Spleen (tissue), 11 donors: Measurements from ENCODE around the gene GIGYF1. TPM values are rescaled to one million over a fixed set of nuclear protein-coding genes. Genes with fewer than 3 reads are reported as not detected.
A peak's percentile ranks its signal among the peaks of the same experiment; 100 is the strongest.

ENCODE experiments used
- DNase-seq: peaks from one replicate; pipeline ENCODE4 v3.0.0-alpha.2; 2020
- H3K27ac ChIP-seq, 8 donors: fragments of 200-600 bp; sonication (generic) in 7 of 8; 1 replicate in 4 of 8; 2 replicates in 4 of 8; pipeline versions ENCODE4 v1.5.0 to v1.8.0; 2016 to 2021; ENCODE audit warnings: inconsistent platforms in 4 of 8, mild to moderate bottlenecking in 4 of 8, moderate library complexity in 1 of 8
- H3K27me3 ChIP-seq, 7 donors: fragments of 200-600 bp; sonication (generic) in 6 of 7; replicated peaks in 1 of 7; 1 replicate in 4 of 7; 2 replicates in 3 of 7; pipeline versions ENCODE4 v1.5.0 to v1.8.0; 2016 to 2021; ENCODE audit warnings: inconsistent platforms in 3 of 7, mild to moderate bottlenecking in 1 of 7
- H3K36me3 ChIP-seq, 6 donors: fragments of 200-600 bp; sonication (generic) in 5 of 6; 1 replicate in 4 of 6; 2 replicates in 2 of 6; pipeline versions ENCODE4 v1.5.0 to v1.8.0; 2016 to 2021; ENCODE audit warnings: inconsistent platforms in 2 of 6
- H3K4me1 ChIP-seq, 6 donors: fragments of 200-600 bp; sonication (generic) in 5 of 6; 1 replicate in 3 of 6; 2 replicates in 3 of 6; pipeline versions ENCODE4 v1.5.0 to v1.8.0; 2016 to 2021; ENCODE audit warnings: inconsistent platforms in 3 of 6
- H3K4me3 ChIP-seq, 8 donors: fragments of 200-600 bp; sonication (generic) in 7 of 8; 1 replicate in 4 of 8; 2 replicates in 4 of 8; pipeline versions ENCODE4 v1.5.0 to v1.8.0; 2016 to 2021; ENCODE audit warnings: inconsistent platforms in 4 of 8, mild to moderate bottlenecking in 4 of 8, moderate library complexity in 2 of 8
- H3K9me3 ChIP-seq, 8 donors: fragments of 200-600 bp; sonication (generic) in 7 of 8; 1 replicate in 4 of 8; 2 replicates in 4 of 8; pipeline versions ENCODE4 v1.5.0 to v1.8.0; 2016 to 2021; ENCODE audit warnings: inconsistent platforms in 4 of 8
- POLR2A ChIP-seq, 3 donors: fragments of 450-650 bp; IDR thresholded peaks; one replicate each; pipeline ENCODE4 v1.5.1; 2017; ENCODE audit warnings: antibody characterized with exemption in 3 of 3, mild to moderate bottlenecking in 1 of 3
- POLR2AphosphoS5 ChIP-seq, 3 donors: sonication (generic); formaldehyde crosslinking; IDR thresholded peaks; one replicate each; pipeline ENCODE4 v1.5.1; 2017; ENCODE audit warnings: antibody characterized with exemption in 3 of 3
- WGBS, 5 donors: extraction: QIAGEN DNeasy Blood & Tissue Kit in 3 of 5; methylation state at CpG; one replicate each; pipeline versions ENCODE4 v1.1.5 to v1.1.7; 2013 to 2018; 5-methylcytosine and 5-hydroxymethylcytosine counted together
- intact Hi-C: fragments of 100-400 bp; cut with DNase I; formaldehyde crosslinking; loops from one replicate; pipeline ENCODE4 v1.15.0; 2023; ENCODE audit warnings: low total_unique reads
- polyA plus RNA-seq, 3 donors: library from polyadenylated mRNA; stranded (reverse); fragments of 200-250 nt; gene quantifications; one replicate each; pipeline ENCODE4 v1.2.1, GENCODE V29; 2013
- total RNA-seq, 7 donors: library from RNA; depleted of rRNA in 3 of 7; stranded (reverse); fragments of >200 nt in 3 of 7; fragmentation: NEBNext Ultra II Directional in 4 of 7; extraction: Animal tissue kit (Norgen Biotek cat#: 25700) in 4 of 7; gene quantifications; one replicate each; pipeline versions ENCODE4 v1.1.0 to v1.2.1, GENCODE V29; 2016 to 2021
- TF ChIP-seq, protein P1 (sequence below), 11 experiments: fragments of 200-600 bp in 7 of 11; fragments of 450-650 bp in 4 of 11; sonication (generic) in 4 of 11; IDR thresholded peaks in 8 of 11; conservative IDR thresholded peaks in 3 of 11; 1 replicate in 7 of 11; 2 replicates in 4 of 11; pipeline versions ENCODE4 v1.4.0 to v1.8.0; 2016 to 2021; ENCODE audit warnings: antibody characterized with exemption in 11 of 11, inconsistent platforms in 4 of 11, mild to moderate bottlenecking in 1 of 11
- donor health status: healthy with polysubstance abuse.
- donor health status: DM: no; HTN: no; CAD: no; lungs with moderate emphysema.
- donor health status: DM: no; HTN: no; CAD: no.
- donor health status: Bipolar disorder and iron deficiency.
- donor health status: healthy.
- donor health status: DM: no; HTN: no; CAD: no.
- donor health status: DM: yes; HTN: yes; CAD: no.

GIGYF1 gene
- total and polyA plus RNA-seq, 10 donors, result 15.4 to 102 (median 54.6) TPM

DNA sequence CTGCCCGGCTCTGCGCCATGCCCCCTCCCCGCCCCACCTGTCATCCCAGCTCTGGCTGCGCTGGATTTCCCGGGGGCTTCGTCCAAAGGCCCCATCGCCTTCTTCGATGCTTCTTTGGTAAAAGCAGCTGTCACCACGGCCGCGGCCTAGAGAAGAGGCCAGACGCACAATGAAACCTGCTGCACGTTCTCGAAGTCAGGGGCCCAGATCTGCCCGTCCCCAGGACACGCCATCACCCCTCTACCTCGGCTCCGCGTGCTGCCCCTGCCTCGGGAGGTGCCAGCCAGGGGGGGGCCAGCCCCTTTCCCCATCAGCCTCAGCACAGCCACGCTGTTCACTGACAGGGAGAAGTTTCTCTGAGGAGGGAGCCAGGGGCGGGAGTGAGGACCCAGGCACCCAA lies 6.8 kb downstream of the GIGYF1 start:
- H3K4me3 ChIP-seq, result no peak overlapping the region
- DNase-seq, result no peak
- WGBS, 5 donors, result 90 to 96% (median 92%) methylated on average over 17 to 22 of the region's 22 CpGs
- no peak overlapping the region for H3K27ac ChIP-seq
- no peaks in the 10 kb centered on the region for H3K27me3 ChIP-seq
- TF ChIP-seq POLR2AphosphoS5 (IDR thresholded peaks at IDR 0.05) (no peak), POLR2A (IDR thresholded peaks at IDR 0.05) (no peak)
- TF ChIP-seq, protein P1, sequence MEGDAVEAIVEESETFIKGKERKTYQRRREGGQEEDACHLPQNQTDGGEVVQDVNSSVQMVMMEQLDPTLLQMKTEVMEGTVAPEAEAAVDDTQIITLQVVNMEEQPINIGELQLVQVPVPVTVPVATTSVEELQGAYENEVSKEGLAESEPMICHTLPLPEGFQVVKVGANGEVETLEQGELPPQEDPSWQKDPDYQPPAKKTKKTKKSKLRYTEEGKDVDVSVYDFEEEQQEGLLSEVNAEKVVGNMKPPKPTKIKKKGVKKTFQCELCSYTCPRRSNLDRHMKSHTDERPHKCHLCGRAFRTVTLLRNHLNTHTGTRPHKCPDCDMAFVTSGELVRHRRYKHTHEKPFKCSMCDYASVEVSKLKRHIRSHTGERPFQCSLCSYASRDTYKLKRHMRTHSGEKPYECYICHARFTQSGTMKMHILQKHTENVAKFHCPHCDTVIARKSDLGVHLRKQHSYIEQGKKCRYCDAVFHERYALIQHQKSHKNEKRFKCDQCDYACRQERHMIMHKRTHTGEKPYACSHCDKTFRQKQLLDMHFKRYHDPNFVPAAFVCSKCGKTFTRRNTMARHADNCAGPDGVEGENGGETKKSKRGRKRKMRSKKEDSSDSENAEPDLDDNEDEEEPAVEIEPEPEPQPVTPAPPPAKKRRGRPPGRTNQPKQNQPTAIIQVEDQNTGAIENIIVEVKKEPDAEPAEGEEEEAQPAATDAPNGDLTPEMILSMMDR (IDR thresholded peaks at IDR 0.05 in 8 of 11, conservative IDR thresholded peaks at IDR 0.05 in 3 of 11), result no peak
- peaks cover 26 to 45% (median 36%) of the 10 kb centered on the region in 6 donors for H3K4me1 ChIP-seq
- no peaks in the 10 kb centered on the region for H3K9me3 ChIP-seq
- intact Hi-C loops, result no loop called here
- H3K36me3 ChIP-seq, result peaks cover 0 to 80% (median 68%) of the 10 kb centered on the region in 6 donors

DNA sequence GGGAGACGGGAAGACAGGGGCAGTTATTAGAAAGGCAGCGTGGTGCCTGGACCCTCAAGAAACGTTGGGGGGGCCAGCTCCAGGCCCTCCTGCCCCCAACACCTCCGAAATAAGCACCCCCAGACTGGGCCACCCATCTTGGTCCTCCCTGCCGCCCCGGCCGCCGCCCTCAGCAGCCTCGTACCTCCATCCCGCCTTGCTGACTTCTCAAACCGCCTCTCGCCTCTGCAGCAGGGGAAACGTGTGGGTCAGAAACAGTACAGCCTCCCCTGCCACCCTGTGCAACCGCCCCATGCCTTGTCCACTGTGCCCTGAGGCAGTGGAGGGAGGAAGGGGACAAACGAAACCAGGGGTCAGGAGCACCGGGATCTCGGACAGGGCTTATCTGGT lies 7.2 kb downstream of the GIGYF1 start:
- Histone ChIP-seq H3K9me3 (no peaks in the 10 kb centered on the region), H3K27ac (no peak overlapping the region), H3K4me1 (peaks cover 22 to 41% (median 31%) of the 10 kb centered on the region in 6 donors), H3K36me3 (peaks cover 0 to 84% (median 73%) of the 10 kb centered on the region in 6 donors), H3K4me3 (no peak overlapping the region), H3K27me3 (no peaks in the 10 kb centered on the region)
- no peak for DNase-seq
- 92 to 96% (median 93%) methylated on average over 15 to 17 of the region's 17 CpGs for WGBS, 5 donors
- TF ChIP-seq POLR2AphosphoS5 (IDR thresholded peaks at IDR 0.05), result peak in 1 of 3 donors; percentile 3
- TF ChIP-seq, protein P1 (IDR thresholded peaks at IDR 0.05 in 8 of 11, conservative IDR thresholded peaks at IDR 0.05 in 3 of 11), result no peak
- TF ChIP-seq POLR2A (IDR thresholded peaks at IDR 0.05), result no peak
- intact Hi-C loops, result no loop called here

DNA sequence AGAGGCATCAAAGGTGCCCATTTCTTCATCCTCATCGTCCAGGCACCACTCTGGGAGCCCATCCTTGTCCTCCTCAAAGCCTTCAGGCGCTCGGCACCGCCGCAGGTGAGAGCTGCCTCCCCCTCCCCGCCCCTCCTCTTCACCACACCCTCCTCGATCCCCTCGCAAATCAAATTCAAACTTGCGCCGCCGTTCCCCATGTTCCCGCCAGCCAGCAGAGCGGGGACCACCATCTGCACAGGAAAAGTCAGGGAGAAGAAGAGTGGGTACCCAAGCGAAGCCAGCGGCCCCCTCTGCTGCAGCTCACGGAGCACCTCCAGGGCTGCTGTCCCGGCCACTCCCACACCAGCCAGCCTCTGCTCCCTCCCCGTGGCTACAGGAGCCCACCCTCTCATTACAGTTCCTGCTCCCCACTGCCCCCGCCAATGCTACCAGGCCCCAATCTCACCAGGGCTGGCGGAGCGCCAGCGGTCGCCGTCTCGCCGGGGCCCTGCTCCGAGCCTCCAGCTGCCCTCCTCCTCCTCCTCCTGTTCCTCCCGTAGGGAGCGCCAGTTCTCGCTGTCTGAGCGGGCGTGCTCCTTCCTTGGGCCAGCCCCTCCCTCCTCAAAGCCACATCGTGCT lies 7.7 kb downstream of the GIGYF1 start:
- WGBS, 5 donors, result 85 to 90% (median 89%) methylated on average over 32 to 33 of the region's 33 CpGs
- Histone ChIP-seq H3K36me3 (peaks cover 0 to 89% (median 78%) of the 10 kb centered on the region in 6 donors), H3K27ac (no peak overlapping the region), H3K4me3 (no peak overlapping the region), H3K4me1 (peaks cover 17 to 40% (median 26%) of the 10 kb centered on the region in 6 donors), H3K9me3 (no peaks in the 10 kb centered on the region), H3K27me3 (no peaks in the 10 kb centered on the region)
- intact Hi-C loops, result no loop called here
- DNase-seq, result no peak
- TF ChIP-seq POLR2A (IDR thresholded peaks at IDR 0.05) (no peak), POLR2AphosphoS5 (IDR thresholded peaks at IDR 0.05) (peak in 2 of 3 donors; percentile 17 to 39)
- TF ChIP-seq, protein P1 (IDR thresholded peaks at IDR 0.05 in 8 of 11, conservative IDR thresholded peaks at IDR 0.05 in 3 of 11), result no peak

DNA sequence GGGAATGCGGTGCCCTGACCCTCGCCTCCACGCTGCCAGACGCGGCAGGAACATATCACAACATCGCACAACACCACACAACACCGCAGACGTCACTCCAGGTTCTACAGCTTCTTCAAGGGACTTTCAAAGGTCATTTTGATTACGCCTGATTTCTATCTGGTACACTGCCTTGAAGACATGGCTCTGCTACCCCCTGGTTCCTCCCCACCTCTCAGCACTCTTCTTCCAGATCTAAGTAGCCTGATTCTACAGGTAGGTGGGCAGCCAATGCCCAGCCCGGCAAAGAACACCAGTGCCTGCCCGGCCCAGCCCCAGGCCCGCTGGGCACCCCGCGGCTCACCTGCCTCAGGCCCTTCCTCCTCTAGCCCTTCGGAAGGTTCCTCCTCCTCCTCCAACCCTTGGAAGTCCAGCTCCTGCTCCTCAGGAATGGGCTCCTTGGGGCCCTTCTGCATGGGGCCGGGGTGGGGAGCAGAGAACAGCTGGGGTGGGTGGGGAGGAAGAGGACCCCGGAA lies 8.4 kb downstream of the GIGYF1 start:
- Histone ChIP-seq H3K4me1 (peaks cover 10 to 40% (median 22%) of the 10 kb centered on the region in 6 donors), H3K4me3 (no peak overlapping the region), H3K27me3 (no peaks in the 10 kb centered on the region), H3K27ac (no peak overlapping the region), H3K36me3 (peaks cover 0 to 95% (median 84%) of the 10 kb centered on the region in 6 donors), H3K9me3 (no peaks in the 10 kb centered on the region)
- WGBS, 5 donors, result 87 to 95% (median 94%) methylated on average over 16 to 17 of the region's 17 CpGs
- intact Hi-C loops, result no loop called here
- peak in 1 of 3 donors; percentile 36 for TF ChIP-seq POLR2AphosphoS5 (IDR thresholded peaks at IDR 0.05)
- TF ChIP-seq, protein P1 (IDR thresholded peaks at IDR 0.05 in 8 of 11, conservative IDR thresholded peaks at IDR 0.05 in 3 of 11), result no peak
- no peak for TF ChIP-seq POLR2A (IDR thresholded peaks at IDR 0.05)
- DNase-seq, result no peak
